Upper lobe of left lung (tissue), 4 donors: ENCODE measurements around the gene COL15A1.

Experiments used
- CTCF ChIP-seq, 6 experiments: fragments of 450-650 bp in 4 of 6; fragments of 200-600 bp in 2 of 6; sonication (generic) in 2 of 6; IDR thresholded peaks; one replicate each; pipeline ENCODE4 v1.5.1; 2016 to 2019; ENCODE audit warnings: antibody characterized with exemption in 6 of 6
- EP300 ChIP-seq, 4 donors: sonication (generic); formaldehyde crosslinking; IDR thresholded peaks; one replicate each; pipeline ENCODE4 v1.5.1; 2017; ENCODE audit warnings: antibody characterized with exemption in 4 of 4, control low read depth in 2 of 4
- POLR2A ChIP-seq, 4 donors: fragments of 450-650 bp; IDR thresholded peaks; one replicate each; pipeline ENCODE4 v1.5.1; 2016 to 2017; ENCODE audit warnings: antibody characterized with exemption in 4 of 4, mild to moderate bottlenecking in 2 of 4
- POLR2AphosphoS5 ChIP-seq, 2 donors: sonication (generic); formaldehyde crosslinking; IDR thresholded peaks; one replicate each; pipeline ENCODE4 v1.5.1; 2017; ENCODE audit warnings: antibody characterized with exemption in 2 of 2

- TF ChIP-seq CTCF (IDR thresholded peaks at IDR 0.05) (no peak), POLR2A (IDR thresholded peaks at IDR 0.05) (no peak), EP300 (IDR thresholded peaks at IDR 0.05) (no peak), POLR2AphosphoS5 (IDR thresholded peaks at IDR 0.05) (no peak)
Measured at GRCh38 chr9:99050292-99050911, 106.7 kb downstream of the COL15A1 start.
